K562 (cell line): Measurements from ENCODE around the gene C1QTNF8. TPM values are rescaled to one million over a fixed set of nuclear protein-coding genes. Genes with fewer than 3 reads are reported as not detected.
A peak's percentile ranks its signal among the peaks of the same experiment; 100 is the strongest.

Source experiments
- ATAC-seq: fragments of 200-7000 bp; cut with Tn5 transposase; 3 replicates; pipeline ENCODE4 v1.9.1; 2020; ENCODE audit warnings: moderate library complexity
- BruUV-seq: library from RNA; stranded (reverse); fragments of 400-500 nt; replicated peaks from 2 replicates; lab custom pipeline; 2021; lab: Mats Ljungman, UMichigan
- CTCF ChIA-PET: fragments of 300-600 bp; formaldehyde crosslinking; extraction: SDS; loops from one replicate; lab custom pipeline; 2021; ENCODE audit warnings: low intra/inter-chr PET ratio; lab: Yijun Ruan, JAX
- POLR2A ChIA-PET: fragments of 300-600, 350-650 bp; sonication (Branson Sonifier 250); formaldehyde crosslinking; extraction: SDS; loops from one replicate; lab custom pipeline; 2021; ENCODE audit warnings: antibody characterized with exemption, inconsistent platforms; lab: Yijun Ruan, JAX
- DNase-seq, 4 experiments: peaks; one replicate each; pipeline versions ENCODE4 v3.0.0 to v3.0.0-alpha.2; 2011 to 2018; ENCODE audit warnings: low spot score in 3 of 4, mixed read lengths in 3 of 4; ENCODE audit errors: extremely low read depth in 1 of 4
- FAIRE-seq: peaks from 2 replicates; lab custom pipeline; 2011; peaks lifted over from hg19 to GRCh38; lab: Jason Lieb, UNC
- H2AFZ ChIP-seq: 2 replicates; pipeline ENCODE4 v1.6.0; 2011; ENCODE audit warnings: low read depth, low read length, control low read depth, inconsistent platforms
- H3K27ac ChIP-seq: fragments of 200-600 bp; 3 replicates; pipeline ENCODE4 v1.8.0; 2011; ENCODE audit warnings: low read depth, mild to moderate bottlenecking, control low read depth, inconsistent platforms, low read length, moderate library complexity, mixed read lengths; ENCODE audit errors: extremely low read depth
- H3K27me3 ChIP-seq, 2 experiments: fragments of 300-600 bp in 1 of 2; 2 replicates in 1 of 2; 3 replicates in 1 of 2; pipeline versions ENCODE4 v1.6.0 to v1.8.0; 2011; ENCODE audit warnings: inconsistent platforms in 2 of 2, low read length in 2 of 2, mild to moderate bottlenecking in 1 of 2, mixed read lengths in 1 of 2, moderate library complexity in 1 of 2; ENCODE audit not compliant: control insufficient read depth in 2 of 2, insufficient read depth in 2 of 2
- H3K36me3 ChIP-seq: fragments of 300-600 bp; 3 replicates; pipeline ENCODE4 v1.8.0; 2011; ENCODE audit warnings: mild to moderate bottlenecking, low read length, inconsistent platforms; ENCODE audit not compliant: control insufficient read depth, insufficient read depth
- H3K4me1 ChIP-seq, 2 experiments: fragments of 200-600 bp in 1 of 2; replicated peaks in 1 of 2; 2 replicates in 1 of 2; 3 replicates in 1 of 2; pipeline versions ENCODE4 v1.5.1 to v1.8.0; 2011; ENCODE audit warnings: inconsistent platforms in 2 of 2, low read length in 2 of 2, mild to moderate bottlenecking in 1 of 2, mixed read lengths in 1 of 2, moderate library complexity in 1 of 2; ENCODE audit not compliant: control insufficient read depth in 2 of 2, insufficient read depth in 2 of 2
- H3K4me2 ChIP-seq: 2 replicates; pipeline ENCODE4 v1.6.1; 2011; ENCODE audit warnings: low read length, control low read depth, inconsistent platforms, mixed read lengths; ENCODE audit not compliant: insufficient read depth
- H3K4me3 ChIP-seq: fragments of 200-600 bp; sonication (generic), shearing (Covaris generic); 2 replicates; pipeline ENCODE4 v1.5.1; 2016; ENCODE audit warnings: control low read depth, inconsistent platforms
- H3K79me2 ChIP-seq: fragments of 200-600 bp; 3 replicates; pipeline ENCODE4 v1.8.0; 2011; ENCODE audit warnings: low read length, inconsistent platforms; ENCODE audit not compliant: control insufficient read depth, insufficient read depth
- H3K9ac ChIP-seq, 2 experiments: 2 replicates each; pipeline versions ENCODE4 v1.6.0 to v1.6.1; 2011; ENCODE audit warnings: low read depth in 2 of 2, low read length in 2 of 2, control low read depth in 1 of 2, inconsistent platforms in 1 of 2, mild to moderate bottlenecking in 1 of 2, mixed read lengths in 1 of 2; ENCODE audit not compliant: insufficient read depth in 1 of 2
- H3K9me1 ChIP-seq: one replicate; pipeline ENCODE4 v1.6.0; 2011; ENCODE audit warnings: inconsistent platforms, mild to moderate bottlenecking, low read length, moderate library complexity; ENCODE audit not compliant: control insufficient read depth, insufficient read depth
- H3K9me3 ChIP-seq: replicated peaks from 2 replicates; pipeline ENCODE4 v1.5.1; 2011; ENCODE audit warnings: low read depth, low read length, inconsistent platforms; ENCODE audit not compliant: control insufficient read depth, insufficient read depth
- H4K20me1 ChIP-seq: replicated peaks from 2 replicates; pipeline ENCODE4 v1.6.1; 2011; ENCODE audit warnings: low read length, inconsistent platforms, mixed read lengths; ENCODE audit not compliant: control insufficient read depth, insufficient read depth
- ARID1B ChIP-seq: fragments of 450-650 bp; IDR thresholded peaks from 2 replicates; pipeline ENCODE4 v1.6.1; 2016; ENCODE audit warnings: antibody characterized with exemption, mild to moderate bottlenecking, inconsistent platforms
- SNIP1 ChIP-seq: fragments of 450-650 bp; IDR thresholded peaks from 2 replicates; pipeline ENCODE4 v1.7.1; 2017; ENCODE audit warnings: low read depth, mild to moderate bottlenecking
- STAG1 ChIP-seq: sonication (generic); formaldehyde crosslinking; IDR thresholded peaks from 2 replicates; pipeline ENCODE4 v1.5.0; 2020; ENCODE audit warnings: missing genetic modification reagents, borderline replicate concordance
- TCF7L2 ChIP-seq: fragments of 150-350 bp; IDR thresholded peaks from 2 replicates; pipeline ENCODE4 v1.6.1; 2016; ENCODE audit warnings: low read depth, mild to moderate bottlenecking, low read length, moderate library complexity
- THRA ChIP-seq: fragments of 450-650 bp; IDR thresholded peaks from 2 replicates; pipeline ENCODE4 v1.6.1; 2017; ENCODE audit warnings: mild to moderate bottlenecking, moderate library complexity
- ZNF431 ChIP-seq: sonication (generic); formaldehyde crosslinking; IDR thresholded peaks from 2 replicates; pipeline ENCODE4 v1.8.0; 2022; ENCODE audit warnings: mild to moderate bottlenecking, missing genetic modification reagents
- ZNF830 ChIP-seq: fragments of 250-450 bp; sonication (Bioruptor Pico); IDR thresholded peaks from 2 replicates; pipeline ENCODE4 v1.5.0; 2021; ENCODE audit warnings: mild to moderate bottlenecking
- WGBS: fragments of 100-300 bp; shearing (Covaris generic); methylation state at CpG from one replicate; pipeline ENCODE4 v1.1.6; 2016; ENCODE audit warnings: low coverage, mixed read lengths; ENCODE audit not compliant: insufficient coverage; ENCODE audit errors: missing lambda C conversion rate; 5-methylcytosine and 5-hydroxymethylcytosine counted together
- in situ Hi-C: fragments of 300-500 bp; cut with MboI; formaldehyde crosslinking; loops from 4 replicates; pipeline ENCODE4 v1.15.0; 2018; ENCODE audit warnings: inconsistent platforms, mixed read lengths
- intact Hi-C: fragments of 100-400 bp; cut with micrococcal nuclease; formaldehyde crosslinking; loops from 2 replicates; pipeline ENCODE4 v1.14.2; 2022
- polyA plus RNA-seq, 8 experiments: library from polyadenylated mRNA; depleted of rRNA in 4 of 8; stranded (reverse) in 5 of 8; unstranded in 3 of 8; fragments of >200 nt; fragmentation: Nextera tagmentation in 2 of 8; fragmentation: Illumina TruSeq in 1 of 8; extraction: Ambion mirVana in 2 of 8; extraction: Trizol in 1 of 8; gene quantifications; 2 replicates each; pipeline versions ENCODE4 v1.2.1 to v1.2.3, GENCODE V29; 2011 to 2014; ENCODE audit warnings: inconsistent platforms in 1 of 8, missing spikeins in 1 of 8
- total RNA-seq, 7 experiments: library from RNA; depleted of rRNA in 6 of 7; stranded (reverse); fragments of >200 nt in 6 of 7; fragmentation: Illumina TruSeq in 2 of 7; extraction: Trizol in 2 of 7; gene quantifications; 2 replicates each; pipeline versions ENCODE4 v1.2.1 to v1.2.3, GENCODE V29; 2011 to 2021; ENCODE audit warnings: low replicate concordance in 1 of 7

The C1QTNF8 gene
- total and polyA plus RNA-seq, 9 of the 15 experiments (the other 6 are each of a cell fraction or from before 2014, with no cell fraction given), result not detected

GRCh38 chr16:1084971-1085370, 11.1 kb downstream of the C1QTNF8 start:
- FAIRE-seq (no peak), ATAC-seq (no peak)
- H3K27ac ChIP-seq, result no peak overlapping the region
- H3K4me3 ChIP-seq, result no peak overlapping the region
- in situ Hi-C loops, result no loop called here
- no peak overlapping the region for H2AFZ ChIP-seq
- peaks cover 3% of the 10 kb centered on the region; the same call in 1 of the 2 replicates for H4K20me1 ChIP-seq
- peaks cover 0 to 25% of the 10 kb centered on the region in 2 experiments; a peak in 2 of 5 replicates for H3K4me1 ChIP-seq
- CTCF ChIA-PET, result no interaction called here
- H3K9ac ChIP-seq, result no peak overlapping the region
- no TSS peak for BruUV-seq
- no peaks in the 10 kb centered on the region; the same call in 1 of the 2 replicates for H3K9me3 ChIP-seq
- H3K27me3 ChIP-seq, result peaks cover 14 to 66% of the 10 kb centered on the region in 2 experiments; a peak in 4 of 5 replicates
- 1% methylated on average over 6 of the region's 6 CpGs for WGBS
- intact Hi-C loops, result no loop called here
- H3K4me2 ChIP-seq, result no peak overlapping the region
- H3K9me1 ChIP-seq, result no peaks in the 10 kb centered on the region
- TF ChIP-seq ZNF431 (CRISPR knock-in tag) (peak; percentile 54; the same call in 1 of the 2 replicates), ZNF830 (CRISPR knock-in tag) (no peak)
- TF ChIP-seq, all 486 proteins: peak for 1
- Histone ChIP-seq H3K36me3 (no peaks in the 10 kb centered on the region), H3K79me2 (no peaks in the 10 kb centered on the region)
- POLR2A ChIA-PET, result interaction anchor here (0.6 kb wide), 1 partner anchor 236 kb away, joined by 3 read pairs; no protein-coding TSS in a partner anchor
- no peak for DNase-seq

GRCh38 chr16:1082952-1083675, 12.9 kb downstream of the C1QTNF8 start:
- FAIRE-seq (no peak), DNase-seq (no peak), ATAC-seq (no peak)
- Histone ChIP-seq H3K36me3 (no peaks in the 10 kb centered on the region), H3K9ac (no peak overlapping the region), H3K4me1 (peaks cover 0 to 24% of the 10 kb centered on the region in 2 experiments; a peak in 1 of 5 replicates), H3K27me3 (peaks cover 17 to 75% of the 10 kb centered on the region in 2 experiments; a peak in 4 of 5 replicates), H3K27ac (no peak overlapping the region), H3K9me3 (no peaks in the 10 kb centered on the region; the same call in 1 of the 2 replicates), H3K79me2 (no peaks in the 10 kb centered on the region), H3K4me3 (no peak overlapping the region), H4K20me1 (peaks cover 3% of the 10 kb centered on the region; the same call in 1 of the 2 replicates), H3K4me2 (no peak overlapping the region), H2AFZ (no peak overlapping the region), H3K9me1 (no peaks in the 10 kb centered on the region)
- in situ Hi-C loops (no loop called here), intact Hi-C loops (no loop called here)
- POLR2A ChIA-PET, result no interaction called here
- TF ChIP-seq SNIP1 (no peak), ARID1B (no peak), TCF7L2 (no peak), THRA (no peak), STAG1 (no peak)
- BruUV-seq, result no TSS peak
- CTCF ChIA-PET, result no interaction called here
- WGBS, result 4% methylated on average over 14 of the region's 34 CpGs
